Fibroblast of villous mesenchyme (primary cell): ENCODE results near the gene PEX11A. TPM values are rescaled to one million over a fixed set of nuclear protein-coding genes. Genes with fewer than 3 reads are reported as not detected.

Experiments
- DNase-seq: peaks from one replicate; pipeline ENCODE4 v3.0.0-alpha.2; 2010; ENCODE audit warnings: low read depth
- H3K4me3 ChIP-seq: 2 replicates; pipeline ENCODE4 v1.5.1; 2011; ENCODE audit warnings: low read depth, mild to moderate bottlenecking, low read length
- CTCF ChIP-seq: IDR thresholded peaks from 2 replicates; pipeline ENCODE4 v1.5.1; 2012; ENCODE audit warnings: low read depth, mild to moderate bottlenecking, low read length; ENCODE audit not compliant: insufficient read depth
- total RNA-seq: library from RNA; depleted of rRNA; stranded (reverse); fragments of >200 nt; gene quantifications from 2 replicates; pipeline ENCODE4 v1.2.3, GENCODE V29; 2012

Gene PEX11A
- total RNA-seq, 1 donor, result 8.2 TPM

- no peak overlapping the region for H3K4me3 ChIP-seq
- no peak for DNase-seq
- TF ChIP-seq CTCF, result no peak
Measured at GRCh38 chr15:89725064-89725463, 34.5 kb upstream of the PEX11A start.

- no peak for TF ChIP-seq CTCF
Measured at GRCh38 chr15:89724621-89725020, 34.1 kb upstream of the PEX11A start.

GRCh38 chr15:89723031-89723430 is 32.5 kb upstream of the PEX11A start:
- TF ChIP-seq CTCF, result no peak
- no peak overlapping the region for H3K4me3 ChIP-seq
- no peak for DNase-seq

More at GRCh38 chr15:89724621-89725020, 34.1 kb upstream of the PEX11A start:
- DNase-seq, result no peak
- H3K4me3 ChIP-seq, result no peak overlapping the region

GRCh38 chr15:89714775-89715174 is 24.2 kb upstream of the PEX11A start:
- peak; percentile 12 for DNase-seq
- no peak overlapping the region for H3K4me3 ChIP-seq
- TF ChIP-seq CTCF, result no peak

GRCh38 chr15:89707577-89707976 is 17.0 kb upstream of the PEX11A start:
- TF ChIP-seq CTCF, result no peak
- no peak for DNase-seq
- no peak overlapping the region for H3K4me3 ChIP-seq

GRCh38 chr15:89704411-89704810 is 13.9 kb upstream of the PEX11A start:
- H3K4me3 ChIP-seq, result no peak overlapping the region
- DNase-seq, result no peak
- TF ChIP-seq CTCF, result no peak

GRCh38 chr15:89695198-89695597 is 4.6 kb upstream of the PEX11A start:
- no peak for DNase-seq
- no peak overlapping the region for H3K4me3 ChIP-seq
- no peak for TF ChIP-seq CTCF
